GM12892 (cell line): ENCODE measurements around the gene KLHL1.

Experiments used
- POLR2A ChIP-seq: IDR thresholded peaks from 2 replicates; pipeline ENCODE4 v1.6.1; 2011; ENCODE audit warnings: low read depth, low read length, control low read depth
- POLR2AphosphoS5 ChIP-seq: IDR thresholded peaks from 2 replicates; pipeline ENCODE4 v1.6.1; 2011; ENCODE audit warnings: low read depth, low read length, control low read depth
- TAF1 ChIP-seq: IDR thresholded peaks from 2 replicates; pipeline ENCODE4 v1.6.1; 2011; ENCODE audit warnings: low read depth, mild to moderate bottlenecking, control low read depth, low read length, borderline replicate concordance

GRCh38 chr13:69959046-69959445 is 149.2 kb downstream of the KLHL1 start:
- no peak for TF ChIP-seq POLR2A
- no peak for TF ChIP-seq POLR2AphosphoS5
- no peak for TF ChIP-seq TAF1
